DOHH2 (cell line): Measurements from ENCODE around the gene DUXB.
A peak's percentile ranks its signal among the peaks of the same experiment; 100 is the strongest.

ENCODE experiments used
- H3F3A ChIP-seq: fragments of 200-600 bp; sonication (generic), shearing (Covaris generic); 2 replicates; pipeline ENCODE4 v1.6.0; 2016; ENCODE audit warnings: antibody characterized with exemption, mild to moderate bottlenecking; ENCODE audit not compliant: control insufficient read depth, insufficient read depth
- H3K27ac ChIP-seq: fragments of 200-600 bp; sonication (generic); 2 replicates; pipeline ENCODE4 v1.5.1; 2014; ENCODE audit warnings: low read depth, mild to moderate bottlenecking, low read length, moderate library complexity
- H3K27me3 ChIP-seq: fragments of 200-600 bp; sonication (generic); 2 replicates; pipeline ENCODE4 v1.6.1; 2014; ENCODE audit warnings: mild to moderate bottlenecking, low read length, mixed read lengths; ENCODE audit not compliant: control insufficient read depth
- H3K36me3 ChIP-seq: fragments of 200-600 bp; sonication (generic); 2 replicates; pipeline ENCODE4 v1.6.1; 2014; ENCODE audit warnings: mild to moderate bottlenecking, low read length, moderate library complexity, mixed read lengths; ENCODE audit not compliant: control insufficient read depth
- H3K4me1 ChIP-seq: fragments of 200-600 bp; sonication (generic); 2 replicates; pipeline ENCODE4 v1.6.1; 2014; ENCODE audit warnings: mild to moderate bottlenecking, low read length, mixed read lengths; ENCODE audit not compliant: control insufficient read depth
- H3K4me2 ChIP-seq: fragments of 200-600 bp; sonication (generic); 2 replicates; pipeline ENCODE4 v1.6.0; 2014; ENCODE audit warnings: mild to moderate bottlenecking, low read length, moderate library complexity
- H3K4me3 ChIP-seq: fragments of 200-600 bp; sonication (generic); 2 replicates; pipeline ENCODE4 v1.5.1; 2014; ENCODE audit warnings: mild to moderate bottlenecking, low read length, mixed read lengths
- H3K79me2 ChIP-seq: fragments of 200-600 bp; sonication (generic); 2 replicates; pipeline ENCODE4 v1.6.1; 2014; ENCODE audit warnings: mild to moderate bottlenecking, low read length, mixed read lengths; ENCODE audit not compliant: control insufficient read depth
- H3K9me2 ChIP-seq: fragments of 200-600 bp; sonication (generic); replicated peaks from 2 replicates; pipeline ENCODE4 v1.6.1; 2014; ENCODE audit warnings: mild to moderate bottlenecking, low read length, mixed read lengths; ENCODE audit not compliant: control insufficient read depth
- H3K9me3 ChIP-seq: fragments of 200-600 bp; sonication (generic); 2 replicates; pipeline ENCODE4 v1.6.1; 2014; ENCODE audit warnings: antibody characterized with exemption, low read length, mixed read lengths; ENCODE audit not compliant: control insufficient read depth, insufficient read depth
- H4K20me1 ChIP-seq: fragments of 200-600 bp; sonication (generic); 2 replicates; pipeline ENCODE4 v1.6.0; 2014; ENCODE audit warnings: low read depth, mild to moderate bottlenecking, antibody characterized with exemption, low read length, moderate library complexity; ENCODE audit not compliant: control insufficient read depth, insufficient read depth
- CTCF ChIP-seq: fragments of 200-600 bp; sonication (generic); IDR thresholded peaks from one replicate; pipeline ENCODE4 v1.5.1; 2014; ENCODE audit warnings: antibody characterized with exemption, mild to moderate bottlenecking, low read depth, low read length; ENCODE audit not compliant: poor library complexity, severe bottlenecking
- EZH2phosphoT487 ChIP-seq: fragments of 200-600 bp; sonication (generic); IDR thresholded peaks from 2 replicates; pipeline ENCODE4 v1.6.1; 2017; ENCODE audit warnings: borderline replicate concordance, mild to moderate bottlenecking, antibody characterized with exemption, low read length, moderate library complexity, mixed read lengths

The DUXB gene

GRCh38 chr16:75644240-75645012 is 56.8 kb downstream of the DUXB start:
- Histone ChIP-seq H3F3A (no peaks in the 10 kb centered on the region), H3K79me2 (peaks cover 88% of the 10 kb centered on the region), H3K9me3 (no peaks in the 10 kb centered on the region), H3K27ac (no peak overlapping the region), H3K36me3 (peaks cover 84% of the 10 kb centered on the region), H4K20me1 (peaks cover 20% of the 10 kb centered on the region), H3K4me3 (peak overlapping the region; percentile 88), H3K4me1 (peaks cover 30% of the 10 kb centered on the region), H3K4me2 (peak overlapping the region; percentile 75), H3K9me2 (no peaks in the 10 kb centered on the region), H3K27me3 (no peaks in the 10 kb centered on the region)
- TF ChIP-seq CTCF (peak; percentile 49), EZH2phosphoT487 (no peak)
